ENCODE data around the gene AUH.

AUH gene

DNA sequence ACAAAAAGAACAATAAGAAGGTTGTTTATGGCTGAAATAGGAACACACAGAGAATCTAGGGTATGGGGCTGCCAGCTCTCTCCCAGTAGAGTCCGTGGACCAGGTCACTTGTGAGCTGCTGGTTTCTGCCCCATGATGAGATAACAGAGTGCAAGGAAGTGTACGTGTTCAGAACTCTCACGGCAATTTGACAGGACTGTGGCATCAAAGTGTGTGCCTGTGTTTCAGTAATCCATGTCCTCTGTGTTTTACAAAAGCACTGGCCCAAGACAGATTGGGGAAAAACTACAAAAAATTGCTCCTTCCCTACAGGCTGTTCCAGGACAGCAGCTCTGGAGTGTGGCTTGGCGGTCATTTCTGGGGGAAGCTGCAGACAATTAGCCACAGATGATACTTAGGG, 184.6 kb downstream of the AUH start:
- TF ChIP-seq, protein P1, sequence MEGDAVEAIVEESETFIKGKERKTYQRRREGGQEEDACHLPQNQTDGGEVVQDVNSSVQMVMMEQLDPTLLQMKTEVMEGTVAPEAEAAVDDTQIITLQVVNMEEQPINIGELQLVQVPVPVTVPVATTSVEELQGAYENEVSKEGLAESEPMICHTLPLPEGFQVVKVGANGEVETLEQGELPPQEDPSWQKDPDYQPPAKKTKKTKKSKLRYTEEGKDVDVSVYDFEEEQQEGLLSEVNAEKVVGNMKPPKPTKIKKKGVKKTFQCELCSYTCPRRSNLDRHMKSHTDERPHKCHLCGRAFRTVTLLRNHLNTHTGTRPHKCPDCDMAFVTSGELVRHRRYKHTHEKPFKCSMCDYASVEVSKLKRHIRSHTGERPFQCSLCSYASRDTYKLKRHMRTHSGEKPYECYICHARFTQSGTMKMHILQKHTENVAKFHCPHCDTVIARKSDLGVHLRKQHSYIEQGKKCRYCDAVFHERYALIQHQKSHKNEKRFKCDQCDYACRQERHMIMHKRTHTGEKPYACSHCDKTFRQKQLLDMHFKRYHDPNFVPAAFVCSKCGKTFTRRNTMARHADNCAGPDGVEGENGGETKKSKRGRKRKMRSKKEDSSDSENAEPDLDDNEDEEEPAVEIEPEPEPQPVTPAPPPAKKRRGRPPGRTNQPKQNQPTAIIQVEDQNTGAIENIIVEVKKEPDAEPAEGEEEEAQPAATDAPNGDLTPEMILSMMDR (IDR thresholded peaks at IDR 0.05; ENCODE audit: low read length, missing control alignments), result no peak
- DNase-seq (ENCODE audit: low read depth), result no peak
- H3K4me3 ChIP-seq (replicated peaks; ENCODE audit: low read depth, low read length), result no peak overlapping the region

DNA sequence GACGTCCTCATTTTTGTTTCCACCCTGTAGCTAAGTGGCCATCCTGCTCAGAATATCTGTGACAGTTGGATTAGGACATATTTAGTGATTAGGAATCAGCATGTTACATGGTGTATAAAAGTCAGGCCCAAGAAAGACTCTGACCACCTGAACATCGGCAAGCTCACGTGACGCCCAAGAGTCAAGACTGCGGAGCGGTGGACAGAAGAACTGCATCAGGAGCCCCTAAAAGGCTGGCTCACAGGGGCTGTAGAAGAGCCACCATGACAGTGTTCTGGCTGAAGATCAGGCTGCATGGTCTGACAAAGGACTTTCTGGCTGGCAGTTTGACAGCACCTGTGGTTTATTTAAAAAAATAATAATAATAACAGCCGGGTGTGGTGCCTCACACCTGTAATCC, 185.3 kb downstream of the AUH start:
- H3K4me3 ChIP-seq (replicated peaks; ENCODE audit: low read depth, low read length), result no peak overlapping the region
- DNase-seq (ENCODE audit: low read depth), result no peak
- TF ChIP-seq, protein P1 (IDR thresholded peaks at IDR 0.05; ENCODE audit: low read length, missing control alignments), result no peak

DNA sequence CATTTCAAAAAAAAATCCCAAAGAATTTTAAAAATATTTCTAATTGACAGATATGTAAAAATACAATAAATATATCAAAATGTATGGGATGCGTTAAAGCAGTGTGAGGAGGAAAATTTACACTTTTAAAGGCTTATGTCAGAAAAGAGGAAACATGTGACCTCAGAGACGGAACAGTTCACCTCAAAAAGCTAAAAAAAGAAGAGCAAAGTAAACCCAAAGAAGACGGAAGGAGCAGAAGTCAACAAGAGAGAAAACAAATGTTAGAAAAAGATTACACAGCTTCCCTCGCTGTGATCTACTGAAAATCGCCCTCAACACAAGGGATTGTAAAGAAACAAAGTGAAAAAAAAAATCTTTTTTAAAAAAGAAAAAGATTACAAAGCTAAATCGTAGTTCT, 186.9 kb downstream of the AUH start:
- H3K4me3 ChIP-seq (replicated peaks; ENCODE audit: low read depth, low read length), result no peak overlapping the region
- TF ChIP-seq, protein P1 (IDR thresholded peaks at IDR 0.05; ENCODE audit: low read length, missing control alignments), result no peak
- no peak for DNase-seq (ENCODE audit: low read depth)

DNA sequence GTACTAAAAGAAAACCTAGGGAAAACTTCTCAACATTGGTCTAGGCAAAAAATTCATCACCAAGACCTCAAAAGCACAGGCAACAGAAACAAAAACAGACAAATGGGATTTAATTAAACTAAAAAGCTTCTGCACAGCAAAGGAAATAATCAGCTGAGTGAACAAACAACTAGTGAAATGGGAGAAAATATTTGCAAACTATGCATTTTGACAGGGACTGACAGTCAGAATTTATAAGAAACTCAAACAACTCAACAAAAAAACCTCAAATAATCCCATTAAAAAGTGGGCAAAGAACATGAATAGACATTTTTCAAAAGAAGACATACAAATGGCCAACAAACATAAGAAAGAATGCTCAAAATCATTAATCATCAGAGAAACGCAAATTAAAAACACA, 189.4 kb downstream of the AUH start:
- no peak for DNase-seq (ENCODE audit: low read depth)
- TF ChIP-seq, protein P1 (IDR thresholded peaks at IDR 0.05; ENCODE audit: low read length, missing control alignments), result no peak
- H3K4me3 ChIP-seq (replicated peaks; ENCODE audit: low read depth, low read length), result no peak overlapping the region

DNA sequence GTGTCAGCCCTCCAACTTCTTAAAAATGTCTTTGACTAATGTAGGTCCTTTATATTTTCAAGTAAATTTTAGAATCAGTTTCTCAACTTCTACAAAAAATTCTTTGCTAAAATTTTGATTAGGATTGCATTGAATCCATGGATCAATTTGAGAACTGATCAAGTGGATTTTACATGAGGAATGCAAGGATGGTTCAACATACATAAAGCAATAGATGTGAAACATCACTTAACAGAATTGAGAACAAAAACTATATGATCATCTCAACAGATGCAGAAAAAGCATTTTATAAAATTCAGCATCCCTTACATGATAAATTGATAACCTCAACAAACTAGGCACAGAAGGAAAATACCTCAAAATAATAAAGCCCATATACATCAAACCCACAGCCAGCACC, 190.8 kb downstream of the AUH start:
- H3K4me3 ChIP-seq (replicated peaks; ENCODE audit: low read depth, low read length), result no peak overlapping the region
- TF ChIP-seq, protein P1 (IDR thresholded peaks at IDR 0.05; ENCODE audit: low read length, missing control alignments), result no peak
- DNase-seq (ENCODE audit: low read depth), result no peak

DNA sequence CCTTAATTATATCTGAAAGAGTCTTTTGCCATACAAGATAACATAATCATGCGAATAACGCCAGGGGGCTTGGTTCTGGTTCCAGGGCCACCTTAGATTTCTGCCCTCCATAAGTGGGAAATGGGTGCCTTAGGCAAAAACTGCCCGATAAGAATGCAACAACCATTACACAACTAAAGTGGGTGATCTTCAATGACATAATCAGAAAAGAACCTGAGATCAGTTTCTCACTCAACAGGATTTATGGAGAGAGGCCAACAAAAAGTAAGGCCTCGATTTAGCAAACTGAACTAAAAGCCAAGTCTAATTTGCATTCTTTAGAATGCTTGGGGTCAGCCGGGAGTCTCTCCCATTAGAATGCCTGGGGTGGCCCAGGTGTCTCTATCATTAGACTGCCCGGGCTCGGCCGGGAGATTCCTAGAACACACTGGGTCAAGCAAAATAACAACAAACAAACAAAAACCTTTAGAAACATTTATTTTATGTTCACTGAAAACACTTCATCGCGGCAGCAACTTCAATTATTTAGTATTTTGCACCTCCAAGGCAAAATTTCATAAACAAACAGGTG, 194.8 kb downstream of the AUH start:
- H3K4me3 ChIP-seq (replicated peaks; ENCODE audit: low read depth, low read length), result no peak overlapping the region
- TF ChIP-seq, protein P1 (IDR thresholded peaks at IDR 0.05; ENCODE audit: low read length, missing control alignments), result no peak
- DNase-seq (ENCODE audit: low read depth), result no peak
